ENCODE results near the gene LRRC28. TPM values are rescaled to one million over a fixed set of nuclear protein-coding genes. Genes with fewer than 3 reads are reported as not detected.

The LRRC28 gene
- total RNA-seq, 1 donor from 2014 or later: 28.8 TPM

DNA sequence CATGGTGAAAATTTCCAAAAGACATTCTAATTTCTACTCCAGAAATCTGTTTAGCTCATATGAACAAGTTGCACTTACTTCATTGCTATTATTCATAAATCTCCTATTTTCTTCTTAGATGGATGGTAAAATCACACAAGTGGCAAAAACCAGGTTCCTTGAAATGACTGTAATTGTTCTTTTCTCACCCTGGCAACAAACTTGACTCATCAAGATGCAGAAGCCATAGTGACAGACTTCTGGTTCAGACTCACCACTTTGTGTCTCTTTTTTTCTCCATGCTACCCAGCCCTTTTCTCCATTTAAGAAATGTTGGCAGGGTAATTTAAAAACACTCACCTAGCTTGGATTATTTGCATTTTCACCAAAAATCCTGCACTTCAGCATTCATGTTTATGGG is 82.1 kb downstream of the LRRC28 start:
- H3K27ac Mint-ChIP-seq (ENCODE audit: unreplicated experiment): no peak overlapping the region
- no peak for DNase-seq (ENCODE audit: low read depth, low spot score)
- peaks cover 4% of the 10 kb centered on the region for H3K4me1 Mint-ChIP-seq
- H3K9me3 Mint-ChIP-seq: no peaks in the 10 kb centered on the region
- H3K27me3 Mint-ChIP-seq (ENCODE audit: low read depth): no peaks in the 10 kb centered on the region
- H3K36me3 Mint-ChIP-seq (ENCODE audit: low read depth): no peaks in the 10 kb centered on the region
- no peak overlapping the region for H3K4me3 Mint-ChIP-seq
- TF ChIP-seq, protein P1, sequence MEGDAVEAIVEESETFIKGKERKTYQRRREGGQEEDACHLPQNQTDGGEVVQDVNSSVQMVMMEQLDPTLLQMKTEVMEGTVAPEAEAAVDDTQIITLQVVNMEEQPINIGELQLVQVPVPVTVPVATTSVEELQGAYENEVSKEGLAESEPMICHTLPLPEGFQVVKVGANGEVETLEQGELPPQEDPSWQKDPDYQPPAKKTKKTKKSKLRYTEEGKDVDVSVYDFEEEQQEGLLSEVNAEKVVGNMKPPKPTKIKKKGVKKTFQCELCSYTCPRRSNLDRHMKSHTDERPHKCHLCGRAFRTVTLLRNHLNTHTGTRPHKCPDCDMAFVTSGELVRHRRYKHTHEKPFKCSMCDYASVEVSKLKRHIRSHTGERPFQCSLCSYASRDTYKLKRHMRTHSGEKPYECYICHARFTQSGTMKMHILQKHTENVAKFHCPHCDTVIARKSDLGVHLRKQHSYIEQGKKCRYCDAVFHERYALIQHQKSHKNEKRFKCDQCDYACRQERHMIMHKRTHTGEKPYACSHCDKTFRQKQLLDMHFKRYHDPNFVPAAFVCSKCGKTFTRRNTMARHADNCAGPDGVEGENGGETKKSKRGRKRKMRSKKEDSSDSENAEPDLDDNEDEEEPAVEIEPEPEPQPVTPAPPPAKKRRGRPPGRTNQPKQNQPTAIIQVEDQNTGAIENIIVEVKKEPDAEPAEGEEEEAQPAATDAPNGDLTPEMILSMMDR (conservative IDR thresholded peaks at IDR 0.05): no peak

DNA sequence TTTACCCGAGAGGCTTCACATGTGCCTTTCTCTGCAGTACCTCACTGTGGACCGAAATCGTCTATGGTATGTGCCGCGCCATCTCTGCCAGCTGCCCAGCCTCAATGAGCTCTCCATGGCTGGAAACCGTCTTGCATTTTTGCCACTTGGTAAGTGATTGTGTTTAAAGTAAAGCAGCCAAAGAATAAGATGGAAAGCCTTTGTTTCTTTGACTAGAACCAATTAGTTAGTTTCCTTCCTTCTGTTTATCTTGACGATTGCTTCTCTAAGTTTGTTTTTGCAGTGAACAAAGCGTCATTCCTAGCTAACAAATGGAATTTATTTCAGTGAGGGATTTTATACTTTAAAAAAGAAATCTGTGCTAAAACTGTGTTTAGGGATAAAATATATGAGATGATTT is 82.7 kb downstream of the LRRC28 start:
- DNase-seq (ENCODE audit: low read depth, low spot score): no peak
- Mint-ChIP-seq H3K36me3 (ENCODE audit: low read depth) (no peaks in the 10 kb centered on the region), H3K27me3 (ENCODE audit: low read depth) (no peaks in the 10 kb centered on the region), H3K4me1 (peaks cover 9% of the 10 kb centered on the region), H3K4me3 (no peak overlapping the region), H3K27ac (ENCODE audit: unreplicated experiment) (no peak overlapping the region), H3K9me3 (no peaks in the 10 kb centered on the region)
- TF ChIP-seq, protein P1 (conservative IDR thresholded peaks at IDR 0.05): no peak

- H3K27ac Mint-ChIP-seq (ENCODE audit: unreplicated experiment): no peak overlapping the region
- no peaks in the 10 kb centered on the region for H3K27me3 Mint-ChIP-seq (ENCODE audit: low read depth)
- H3K9me3 Mint-ChIP-seq: no peaks in the 10 kb centered on the region
- H3K36me3 Mint-ChIP-seq (ENCODE audit: low read depth): no peaks in the 10 kb centered on the region
- no peak overlapping the region for H3K4me3 Mint-ChIP-seq
- TF ChIP-seq, protein P1 (conservative IDR thresholded peaks at IDR 0.05): no peak
- no peak for DNase-seq (ENCODE audit: low read depth, low spot score)
- peaks cover 9% of the 10 kb centered on the region for H3K4me1 Mint-ChIP-seq
Measured at GRCh38 chr15:99335508-99335907, 84.2 kb downstream of the LRRC28 start.

GRCh38 chr15:99336794-99337193 is 85.5 kb downstream of the LRRC28 start:
- TF ChIP-seq, protein P1 (conservative IDR thresholded peaks at IDR 0.05): no peak
- Mint-ChIP-seq H3K27me3 (ENCODE audit: low read depth) (no peaks in the 10 kb centered on the region), H3K4me3 (no peak overlapping the region)

GRCh38 chr15:99340347-99340746 is 89.1 kb downstream of the LRRC28 start:
- Mint-ChIP-seq H3K27me3 (ENCODE audit: low read depth) (no peaks in the 10 kb centered on the region), H3K9me3 (no peaks in the 10 kb centered on the region), H3K27ac (ENCODE audit: unreplicated experiment) (no peak overlapping the region), H3K4me3 (no peak overlapping the region), H3K36me3 (ENCODE audit: low read depth) (no peaks in the 10 kb centered on the region), H3K4me1 (peaks cover 16% of the 10 kb centered on the region)
- TF ChIP-seq, protein P1 (conservative IDR thresholded peaks at IDR 0.05): no peak
- DNase-seq (ENCODE audit: low read depth, low spot score): no peak

More at GRCh38 chr15:99336794-99337193, 85.5 kb downstream of the LRRC28 start:
- no peak for DNase-seq (ENCODE audit: low read depth, low spot score)
- no peaks in the 10 kb centered on the region for H3K36me3 Mint-ChIP-seq (ENCODE audit: low read depth)
- H3K4me1 Mint-ChIP-seq: peaks cover 9% of the 10 kb centered on the region
- no peak overlapping the region for H3K27ac Mint-ChIP-seq (ENCODE audit: unreplicated experiment)
- H3K9me3 Mint-ChIP-seq: no peaks in the 10 kb centered on the region

DNA sequence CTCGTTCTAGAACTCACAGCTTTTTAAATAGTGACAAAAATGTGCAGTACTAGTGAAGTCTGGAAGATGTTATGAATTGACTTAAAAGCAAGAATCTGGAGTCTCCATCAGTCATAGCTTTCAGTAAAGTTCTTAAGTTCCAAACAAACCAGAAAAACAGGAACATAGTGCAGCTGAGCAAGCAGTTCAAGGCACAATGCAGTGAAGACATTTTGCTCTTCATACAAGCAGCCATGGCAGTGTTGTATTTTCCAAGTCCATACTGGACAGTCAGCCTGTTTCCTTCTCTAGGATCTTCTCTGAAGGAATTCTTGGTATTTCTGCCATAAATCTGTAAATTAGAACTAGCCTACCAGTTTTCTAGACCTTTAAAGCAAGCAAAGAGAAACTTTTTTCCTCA is 90.5 kb downstream of the LRRC28 start:
- H3K27ac Mint-ChIP-seq (ENCODE audit: unreplicated experiment): no peak overlapping the region
- H3K9me3 Mint-ChIP-seq: no peaks in the 10 kb centered on the region
- no peaks in the 10 kb centered on the region for H3K36me3 Mint-ChIP-seq (ENCODE audit: low read depth)
- H3K4me3 Mint-ChIP-seq: no peak overlapping the region
- no peak for DNase-seq (ENCODE audit: low read depth, low spot score)
- peaks cover 16% of the 10 kb centered on the region for H3K4me1 Mint-ChIP-seq
- H3K27me3 Mint-ChIP-seq (ENCODE audit: low read depth): no peaks in the 10 kb centered on the region
- TF ChIP-seq, protein P1 (conservative IDR thresholded peaks at IDR 0.05): no peak
